ENCODE results near the gene TTLL1.

Gene TTLL1

DNA sequence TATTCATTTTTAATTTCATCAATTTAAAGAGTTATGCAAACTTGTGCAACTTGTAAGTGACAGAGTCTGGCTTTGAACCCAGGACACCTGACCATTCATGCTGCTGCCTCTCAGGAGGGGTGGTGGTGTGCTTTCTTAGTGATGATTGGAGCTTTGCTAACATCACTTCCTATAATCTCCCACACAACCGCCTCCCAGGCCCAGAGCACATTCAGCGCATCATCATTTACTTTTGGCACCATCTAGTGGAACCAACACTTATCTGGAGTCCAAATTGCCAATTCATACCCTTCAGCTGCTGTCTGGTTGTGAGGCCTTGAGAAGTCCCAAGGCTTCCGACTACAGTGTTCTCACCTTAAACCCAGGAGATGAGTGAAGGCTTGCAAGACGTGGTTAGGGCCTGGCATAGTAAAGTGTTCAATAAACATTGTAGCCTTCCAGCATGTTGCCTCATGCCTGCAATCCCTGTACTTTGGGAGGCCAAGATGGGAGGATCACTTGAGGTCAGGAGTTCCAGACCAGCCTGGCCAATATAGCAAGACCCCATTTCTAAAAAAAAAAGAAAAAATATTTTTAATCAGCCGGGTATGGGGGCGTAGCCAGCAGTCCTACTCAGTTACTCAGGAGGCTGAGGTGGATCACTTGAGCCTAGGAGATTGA, 1.1 kb upstream of the TTLL1 start:
- Histone ChIP-seq H3K4me3 (no peak overlapping the region), H3K4me1 (peaks cover 0 to 12% (median 5%) of the 10 kb centered on the region in 4 donors), H3K36me3 (no peaks in the 10 kb centered on the region), H3K27me3 (no peaks in the 10 kb centered on the region), H3K9me3 (no peaks in the 10 kb centered on the region), H3K27ac (no peak overlapping the region)
- DNase-seq: peak in 1 of 2 donors; percentile 62
- TF ChIP-seq, protein P1, sequence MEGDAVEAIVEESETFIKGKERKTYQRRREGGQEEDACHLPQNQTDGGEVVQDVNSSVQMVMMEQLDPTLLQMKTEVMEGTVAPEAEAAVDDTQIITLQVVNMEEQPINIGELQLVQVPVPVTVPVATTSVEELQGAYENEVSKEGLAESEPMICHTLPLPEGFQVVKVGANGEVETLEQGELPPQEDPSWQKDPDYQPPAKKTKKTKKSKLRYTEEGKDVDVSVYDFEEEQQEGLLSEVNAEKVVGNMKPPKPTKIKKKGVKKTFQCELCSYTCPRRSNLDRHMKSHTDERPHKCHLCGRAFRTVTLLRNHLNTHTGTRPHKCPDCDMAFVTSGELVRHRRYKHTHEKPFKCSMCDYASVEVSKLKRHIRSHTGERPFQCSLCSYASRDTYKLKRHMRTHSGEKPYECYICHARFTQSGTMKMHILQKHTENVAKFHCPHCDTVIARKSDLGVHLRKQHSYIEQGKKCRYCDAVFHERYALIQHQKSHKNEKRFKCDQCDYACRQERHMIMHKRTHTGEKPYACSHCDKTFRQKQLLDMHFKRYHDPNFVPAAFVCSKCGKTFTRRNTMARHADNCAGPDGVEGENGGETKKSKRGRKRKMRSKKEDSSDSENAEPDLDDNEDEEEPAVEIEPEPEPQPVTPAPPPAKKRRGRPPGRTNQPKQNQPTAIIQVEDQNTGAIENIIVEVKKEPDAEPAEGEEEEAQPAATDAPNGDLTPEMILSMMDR (IDR thresholded peaks at IDR 0.05): peak; percentile 20 to 26
- intact Hi-C loops (cut with DNase I; ENCODE audit: low total_unique reads): no loop called here

DNA sequence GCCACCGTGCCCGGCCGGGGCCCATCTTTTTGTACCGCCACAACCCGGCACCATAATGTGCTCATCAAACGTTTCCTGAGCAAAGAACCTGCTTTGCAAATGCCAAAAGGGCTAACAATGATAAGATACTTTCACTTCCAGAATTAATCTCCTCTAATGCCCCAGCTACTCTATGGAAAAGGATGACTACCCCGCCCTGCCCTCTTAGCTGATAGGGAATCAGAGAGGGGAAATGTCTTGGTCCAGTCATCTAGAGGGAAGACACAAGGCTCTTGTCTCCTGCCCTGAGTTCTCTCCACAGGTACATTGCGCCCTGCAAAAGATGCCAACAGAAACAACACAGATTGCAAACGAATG, 586 bp downstream of the TTLL1 start:
- TF ChIP-seq, protein P1 (IDR thresholded peaks at IDR 0.05): no peak
- intact Hi-C loops (cut with DNase I; ENCODE audit: low total_unique reads): no loop called here
- no peaks in the 10 kb centered on the region for H3K9me3 ChIP-seq
- no peaks in the 10 kb centered on the region for H3K36me3 ChIP-seq
- H3K4me3 ChIP-seq: peak overlapping the region; percentile 65 to 75
- no peak for DNase-seq
- H3K27ac ChIP-seq: peak overlapping the region; percentile 6 to 49
- H3K4me1 ChIP-seq: peaks cover 0 to 12% (median 5%) of the 10 kb centered on the region in 4 donors
- no peaks in the 10 kb centered on the region for H3K27me3 ChIP-seq

DNA sequence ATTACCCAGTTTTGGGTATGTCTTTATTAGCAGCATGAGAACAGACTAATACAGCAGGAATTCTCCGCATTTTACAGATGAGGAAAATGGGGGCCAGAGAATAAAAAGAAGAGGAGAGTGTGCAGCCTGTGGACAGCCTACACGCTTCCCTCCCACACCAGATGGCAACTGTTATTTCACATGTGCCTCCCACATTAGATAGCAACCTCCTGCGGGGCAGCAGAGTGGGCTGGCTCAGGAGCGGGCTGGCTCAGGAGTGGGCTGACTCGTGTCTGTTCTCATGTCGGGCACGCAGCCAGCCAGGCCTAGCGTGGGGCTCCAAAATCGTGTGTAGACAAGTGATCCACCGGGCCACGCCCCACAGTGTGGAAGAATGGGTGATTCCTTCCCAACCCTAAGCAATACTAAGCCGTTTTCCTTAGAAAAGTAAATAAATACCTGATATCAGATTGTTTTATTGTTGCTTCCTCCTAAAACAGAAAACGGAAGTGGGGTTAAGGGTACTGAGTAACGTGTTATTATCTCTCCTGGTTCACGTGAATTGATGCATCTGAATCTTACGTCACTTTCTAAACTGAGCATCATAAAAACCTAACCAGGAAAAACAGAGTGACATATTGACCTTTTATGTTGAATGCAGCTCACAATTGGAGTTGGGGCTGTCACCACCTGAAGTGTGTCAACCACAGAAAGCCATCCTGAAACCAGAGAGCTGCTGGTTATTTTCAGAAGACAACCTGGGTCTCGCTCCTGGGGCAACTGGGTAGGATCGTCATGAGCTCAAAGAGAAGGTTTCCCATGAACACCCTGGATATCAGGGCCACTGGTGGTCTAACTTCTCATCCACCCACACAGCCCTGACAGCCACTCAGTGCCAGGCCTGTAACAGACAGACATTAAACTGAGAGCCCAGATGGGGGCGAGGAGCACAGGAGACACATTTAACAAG, 3.3 kb downstream of the TTLL1 start:
- no peak for DNase-seq
- TF ChIP-seq, protein P1 (IDR thresholded peaks at IDR 0.05): no peak
- Histone ChIP-seq H3K4me1 (peaks cover 0 to 12% (median 5%) of the 10 kb centered on the region in 4 donors), H3K27me3 (no peaks in the 10 kb centered on the region), H3K27ac (no peak overlapping the region), H3K9me3 (no peaks in the 10 kb centered on the region), H3K4me3 (no peak overlapping the region), H3K36me3 (no peaks in the 10 kb centered on the region)
- intact Hi-C loops (cut with DNase I; ENCODE audit: low total_unique reads): no loop called here

DNA sequence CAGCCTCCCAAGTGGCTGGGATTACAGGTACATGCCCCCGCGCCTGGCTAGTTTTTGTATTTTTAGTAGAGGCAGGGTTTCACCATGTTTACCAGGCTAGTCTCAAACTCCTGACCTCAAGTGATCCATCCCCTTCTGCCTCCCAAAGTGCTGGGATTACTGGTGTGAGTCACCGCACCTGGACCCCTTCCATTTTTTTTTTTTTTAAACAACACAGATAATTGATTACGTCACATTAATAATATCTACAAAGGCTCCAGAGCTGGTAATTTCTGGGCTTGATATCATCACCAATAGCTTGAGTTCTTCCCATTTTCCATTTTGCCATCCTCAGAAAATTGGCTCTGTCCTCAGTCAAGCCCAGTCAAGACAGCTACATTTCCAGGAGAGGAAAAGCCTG, 7.2 kb downstream of the TTLL1 start:
- no peak overlapping the region for H3K4me3 ChIP-seq
- peaks cover 0 to 21% (median 0%) of the 10 kb centered on the region in 3 donors for H3K36me3 ChIP-seq
- intact Hi-C loops (cut with DNase I; ENCODE audit: low total_unique reads): no loop called here
- TF ChIP-seq, protein P1 (IDR thresholded peaks at IDR 0.05): no peak
- H3K27me3 ChIP-seq: no peaks in the 10 kb centered on the region
- H3K4me1 ChIP-seq: no peaks in the 10 kb centered on the region
- no peaks in the 10 kb centered on the region for H3K9me3 ChIP-seq
- DNase-seq: no peak
- no peak overlapping the region for H3K27ac ChIP-seq

DNA sequence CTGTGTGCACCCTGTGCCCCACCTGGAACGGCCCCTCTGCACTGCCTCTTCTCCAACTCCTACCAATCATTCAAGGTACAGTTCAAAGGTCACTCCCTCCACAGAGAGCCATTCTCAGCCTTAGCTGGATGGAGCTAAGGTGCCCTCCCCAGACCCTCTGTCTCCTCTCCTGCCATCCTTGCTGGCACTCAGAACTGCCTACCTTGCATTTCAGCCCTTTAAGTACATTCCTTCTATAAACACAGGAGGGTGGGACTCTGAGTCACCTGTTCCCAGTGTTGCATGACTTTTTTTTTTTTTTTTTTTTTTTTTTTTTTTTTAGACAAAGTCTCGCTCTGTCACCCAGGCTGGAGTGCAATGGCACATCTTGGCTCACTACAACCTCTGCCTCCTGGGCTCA, 8.6 kb downstream of the TTLL1 start:
- no peak for DNase-seq
- TF ChIP-seq, protein P1 (IDR thresholded peaks at IDR 0.05): no peak
- intact Hi-C loops (cut with DNase I; ENCODE audit: low total_unique reads): no loop called here

More for the DNA sequence above, 8.6 kb downstream of the TTLL1 start:
- Histone ChIP-seq H3K4me1 (no peaks in the 10 kb centered on the region), H3K4me3 (no peak overlapping the region), H3K27me3 (no peaks in the 10 kb centered on the region), H3K9me3 (no peaks in the 10 kb centered on the region), H3K36me3 (peaks cover 0 to 22% (median 0%) of the 10 kb centered on the region in 3 donors), H3K27ac (no peak overlapping the region)
